Breast epithelium (tissue), 3 donors: Measurements from ENCODE around the gene LMOD3.

Experiments used
- POLR2A ChIP-seq: fragments of 450-650 bp; IDR thresholded peaks from one replicate; pipeline ENCODE4 v1.6.1; 2016; ENCODE audit warnings: antibody characterized with exemption, mild to moderate bottlenecking, moderate library complexity
- TF ChIP-seq, protein P1 (sequence below), 3 donors: fragments of 450-650 bp; IDR thresholded peaks; one replicate each; pipeline ENCODE4 v1.5.1; 2016 to 2017; ENCODE audit warnings: antibody characterized with exemption in 3 of 3, mild to moderate bottlenecking in 3 of 3, moderate library complexity in 3 of 3

DNA sequence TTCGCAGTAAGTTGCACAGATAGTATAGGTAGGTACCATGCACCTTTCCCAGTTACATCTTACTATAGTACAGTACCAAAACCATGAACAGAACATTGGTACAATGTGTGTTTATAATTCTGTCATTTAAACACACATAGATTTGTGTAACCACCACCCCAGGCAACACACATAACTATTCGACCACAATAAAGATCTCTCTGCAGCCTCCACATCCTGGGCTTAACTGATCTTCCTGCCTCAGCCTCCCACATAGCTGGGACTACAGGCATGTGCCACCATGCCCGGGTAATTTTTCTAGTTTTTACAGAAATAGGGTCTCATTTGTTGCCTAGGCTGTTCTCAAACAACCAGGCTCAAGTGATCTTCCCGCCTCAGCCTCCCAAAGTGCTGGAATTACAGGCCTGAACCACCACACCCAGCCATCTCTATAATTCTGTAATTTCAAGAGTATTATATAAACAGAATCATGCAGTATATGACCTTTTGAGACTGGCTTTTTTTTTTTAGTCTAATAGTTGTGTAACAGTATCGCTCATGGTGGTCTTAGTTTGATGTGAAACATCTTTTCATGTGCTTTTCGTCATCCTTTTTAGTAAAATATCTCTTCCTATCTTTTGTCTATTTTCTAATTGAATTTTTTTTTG lies 57.0 kb downstream of the LMOD3 start:
- TF ChIP-seq, protein P1, sequence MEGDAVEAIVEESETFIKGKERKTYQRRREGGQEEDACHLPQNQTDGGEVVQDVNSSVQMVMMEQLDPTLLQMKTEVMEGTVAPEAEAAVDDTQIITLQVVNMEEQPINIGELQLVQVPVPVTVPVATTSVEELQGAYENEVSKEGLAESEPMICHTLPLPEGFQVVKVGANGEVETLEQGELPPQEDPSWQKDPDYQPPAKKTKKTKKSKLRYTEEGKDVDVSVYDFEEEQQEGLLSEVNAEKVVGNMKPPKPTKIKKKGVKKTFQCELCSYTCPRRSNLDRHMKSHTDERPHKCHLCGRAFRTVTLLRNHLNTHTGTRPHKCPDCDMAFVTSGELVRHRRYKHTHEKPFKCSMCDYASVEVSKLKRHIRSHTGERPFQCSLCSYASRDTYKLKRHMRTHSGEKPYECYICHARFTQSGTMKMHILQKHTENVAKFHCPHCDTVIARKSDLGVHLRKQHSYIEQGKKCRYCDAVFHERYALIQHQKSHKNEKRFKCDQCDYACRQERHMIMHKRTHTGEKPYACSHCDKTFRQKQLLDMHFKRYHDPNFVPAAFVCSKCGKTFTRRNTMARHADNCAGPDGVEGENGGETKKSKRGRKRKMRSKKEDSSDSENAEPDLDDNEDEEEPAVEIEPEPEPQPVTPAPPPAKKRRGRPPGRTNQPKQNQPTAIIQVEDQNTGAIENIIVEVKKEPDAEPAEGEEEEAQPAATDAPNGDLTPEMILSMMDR (IDR thresholded peaks at IDR 0.05) = no peak
- TF ChIP-seq POLR2A = no peak
